Psoas muscle (tissue), 8 donors: ENCODE results near the gene KCTD18. TPM values are rescaled to one million over a fixed set of nuclear protein-coding genes. Genes with fewer than 3 reads are reported as not detected.

ENCODE experiments used
- ATAC-seq, 4 donors: fragments of 200-7000 bp; cut with Tn5 transposase; one replicate each; pipeline ENCODE4 v1.9.1; 2020; ENCODE audit warnings: moderate library complexity in 3 of 4, mild to moderate bottlenecking in 2 of 4
- DNase-seq, 2 donors: peaks; one replicate each; pipeline ENCODE4 v3.0.0-alpha.2; 2020
- H3K27ac ChIP-seq: fragments of 200-600 bp; one replicate; pipeline ENCODE4 v1.8.0; 2022
- H3K27me3 ChIP-seq, 3 donors: fragments of 200-600 bp in 1 of 3; one replicate each; pipeline versions ENCODE4 v1.6.1 to v1.8.0; 2013 to 2022; ENCODE audit warnings: low read length in 2 of 3, mild to moderate bottlenecking in 2 of 3, moderate library complexity in 1 of 3; ENCODE audit not compliant: insufficient read depth in 3 of 3
- H3K36me3 ChIP-seq, 2 donors: fragments of 200-600 bp in 1 of 2; one replicate each; pipeline versions ENCODE4 v1.6.1 to v1.8.0; 2013 to 2022; ENCODE audit warnings: low read depth in 1 of 2, mild to moderate bottlenecking in 1 of 2, moderate library complexity in 1 of 2; ENCODE audit not compliant: insufficient read depth in 1 of 2
- H3K4me1 ChIP-seq: fragments of 200-600 bp; one replicate; pipeline ENCODE4 v1.8.0; 2022
- H3K4me3 ChIP-seq: fragments of 200-600 bp; one replicate; pipeline ENCODE4 v1.8.0; 2022; ENCODE audit warnings: mild to moderate bottlenecking
- H3K9me3 ChIP-seq: fragments of 200-600 bp; one replicate; pipeline ENCODE4 v1.8.0; 2022
- WGBS, 3 donors: extraction: QIAGEN DNeasy Blood & Tissue Kit; methylation state at CpG; one replicate each; pipeline versions ENCODE4 v1.1.6 to v1.1.7; 2013; 5-methylcytosine and 5-hydroxymethylcytosine counted together
- intact Hi-C, 2 donors: fragments of 100-400 bp; cut with DNase I; formaldehyde crosslinking; loops; one replicate each; pipeline versions ENCODE4 v1.11.0 to v1.14.2; 2022
- polyA plus RNA-seq, 3 donors: library from polyadenylated mRNA; stranded (reverse); fragments of 200-250 nt; gene quantifications; one replicate each; pipeline ENCODE4 v1.2.3, GENCODE V29; 2013
- total RNA-seq, 4 donors: library from RNA; stranded (reverse); fragmentation: NEBNext Ultra II Directional in 2 of 4; extraction: Animal tissue kit (Norgen Biotek cat#: 25700) in 2 of 4; gene quantifications; one replicate each; pipeline versions ENCODE4 v1.2.1 to v1.2.4, GENCODE V29; 2021 to 2023
- TF ChIP-seq, protein P1 (sequence below): fragments of 200-600 bp; IDR thresholded peaks from one replicate; pipeline ENCODE4 v1.8.0; 2022; ENCODE audit warnings: antibody characterized with exemption
- donor health status: healthy with polysubstance abuse.
- donor health status: DM: no; HTN: no; CAD: no; lungs with moderate emphysema.
- donor health status: Bipolar disorder and iron deficiency.
- donor health status: healthy.
- donor health status: DM: yes; HTN: yes; CAD: no.
- donor health status: DM: no; HTN: no; CAD: no.
- donor health status: DM: no; HTN: no; CAD: no.
- donor health status: DM: yes; HTN: yes; CAD: no.

The KCTD18 gene
- total and polyA plus RNA-seq, 7 donors: 7.1 to 24.0 (median 10.3) TPM

DNA sequence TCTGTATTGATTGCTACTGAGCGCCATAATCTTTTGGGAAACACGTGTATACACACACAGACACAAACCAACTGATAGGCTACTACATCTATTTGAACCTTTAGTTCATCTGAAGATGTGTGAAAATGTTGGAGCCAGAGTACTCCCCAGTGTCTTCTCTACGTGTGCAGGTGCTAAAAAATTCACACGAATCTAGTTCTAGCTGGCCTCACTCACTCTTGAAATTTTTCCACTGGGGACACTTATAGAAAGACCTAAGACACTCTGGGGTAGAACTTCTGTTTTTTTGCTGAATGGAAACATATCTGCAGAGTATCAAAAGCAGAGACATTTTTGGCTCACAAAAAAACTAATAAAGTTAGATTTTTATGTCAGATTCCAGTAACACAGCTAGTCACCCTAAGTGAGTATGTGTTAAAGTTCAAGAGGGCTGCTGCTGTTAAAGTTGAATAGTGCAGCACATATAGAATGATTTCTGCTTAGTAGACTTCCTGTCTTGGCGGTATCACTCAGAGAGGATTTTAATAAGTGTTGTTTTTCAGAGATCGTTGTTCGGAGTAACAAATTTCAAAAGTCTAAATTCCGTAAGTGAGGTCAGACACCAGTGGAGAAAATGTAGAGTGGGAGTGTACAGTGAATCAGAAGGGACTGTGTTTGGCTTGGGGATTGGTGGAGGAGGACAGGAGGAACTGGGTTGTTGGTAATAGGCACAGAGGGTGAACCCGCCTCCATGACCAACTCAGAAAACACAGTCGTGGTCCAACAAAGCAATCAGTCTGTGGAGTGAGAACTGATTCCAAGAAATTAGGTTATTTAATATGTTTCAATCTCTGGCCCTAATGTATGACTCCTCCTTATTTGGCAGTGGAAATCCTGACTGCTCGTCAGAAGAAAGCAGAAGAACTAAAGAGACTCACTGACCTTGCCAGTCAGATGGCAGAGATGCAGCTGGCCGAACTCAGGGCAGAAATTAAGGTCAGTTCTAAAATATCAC is 43.1 kb downstream of the KCTD18 start:
- Histone ChIP-seq H3K4me3 (peak overlapping the region; percentile 0), H3K36me3 (peaks cover 10 to 59% of the 10 kb centered on the region in 2 donors), H3K27me3 (no peaks in the 10 kb centered on the region), H3K4me1 (peaks cover 4% of the 10 kb centered on the region), H3K27ac (peak overlapping the region; percentile 20), H3K9me3 (no peaks in the 10 kb centered on the region)
- peak; percentile 83 to 92 (median 86) for ATAC-seq
- intact Hi-C loops: loop anchor here in 1 of 2 donors (10.0 kb wide), 1 partner anchor 162 kb away; the partner anchor contains the start of gene SPATS2L
- TF ChIP-seq, protein P1, sequence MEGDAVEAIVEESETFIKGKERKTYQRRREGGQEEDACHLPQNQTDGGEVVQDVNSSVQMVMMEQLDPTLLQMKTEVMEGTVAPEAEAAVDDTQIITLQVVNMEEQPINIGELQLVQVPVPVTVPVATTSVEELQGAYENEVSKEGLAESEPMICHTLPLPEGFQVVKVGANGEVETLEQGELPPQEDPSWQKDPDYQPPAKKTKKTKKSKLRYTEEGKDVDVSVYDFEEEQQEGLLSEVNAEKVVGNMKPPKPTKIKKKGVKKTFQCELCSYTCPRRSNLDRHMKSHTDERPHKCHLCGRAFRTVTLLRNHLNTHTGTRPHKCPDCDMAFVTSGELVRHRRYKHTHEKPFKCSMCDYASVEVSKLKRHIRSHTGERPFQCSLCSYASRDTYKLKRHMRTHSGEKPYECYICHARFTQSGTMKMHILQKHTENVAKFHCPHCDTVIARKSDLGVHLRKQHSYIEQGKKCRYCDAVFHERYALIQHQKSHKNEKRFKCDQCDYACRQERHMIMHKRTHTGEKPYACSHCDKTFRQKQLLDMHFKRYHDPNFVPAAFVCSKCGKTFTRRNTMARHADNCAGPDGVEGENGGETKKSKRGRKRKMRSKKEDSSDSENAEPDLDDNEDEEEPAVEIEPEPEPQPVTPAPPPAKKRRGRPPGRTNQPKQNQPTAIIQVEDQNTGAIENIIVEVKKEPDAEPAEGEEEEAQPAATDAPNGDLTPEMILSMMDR: no peak
- WGBS, 3 donors: 30 to 44% (median 33%) methylated on average over 12 of the region's 12 CpGs
- peak; percentile 52 to 56 for DNase-seq

DNA sequence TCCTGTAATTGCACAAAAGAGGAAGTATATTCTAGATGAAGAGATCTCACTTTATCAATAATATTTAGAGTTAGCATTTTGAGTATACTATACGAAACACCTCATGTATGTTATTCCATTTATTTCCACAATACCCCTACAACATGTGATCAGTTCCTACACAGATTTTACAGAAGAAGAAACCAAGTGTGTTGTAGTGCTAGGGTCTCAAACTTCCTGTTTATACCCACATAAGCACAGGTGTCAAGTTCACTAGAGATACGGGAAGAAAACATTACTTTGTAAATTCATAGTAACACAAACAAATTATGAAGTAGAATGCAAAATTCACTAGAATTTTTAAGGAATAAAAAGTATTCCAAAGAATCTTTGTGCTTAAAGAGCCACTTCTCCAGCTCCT is 46.4 kb downstream of the KCTD18 start:
- DNase-seq: no peak
- 86 to 92% (median 87%) methylated on average over 2 of the region's 2 CpGs for WGBS, 3 donors

DNA sequence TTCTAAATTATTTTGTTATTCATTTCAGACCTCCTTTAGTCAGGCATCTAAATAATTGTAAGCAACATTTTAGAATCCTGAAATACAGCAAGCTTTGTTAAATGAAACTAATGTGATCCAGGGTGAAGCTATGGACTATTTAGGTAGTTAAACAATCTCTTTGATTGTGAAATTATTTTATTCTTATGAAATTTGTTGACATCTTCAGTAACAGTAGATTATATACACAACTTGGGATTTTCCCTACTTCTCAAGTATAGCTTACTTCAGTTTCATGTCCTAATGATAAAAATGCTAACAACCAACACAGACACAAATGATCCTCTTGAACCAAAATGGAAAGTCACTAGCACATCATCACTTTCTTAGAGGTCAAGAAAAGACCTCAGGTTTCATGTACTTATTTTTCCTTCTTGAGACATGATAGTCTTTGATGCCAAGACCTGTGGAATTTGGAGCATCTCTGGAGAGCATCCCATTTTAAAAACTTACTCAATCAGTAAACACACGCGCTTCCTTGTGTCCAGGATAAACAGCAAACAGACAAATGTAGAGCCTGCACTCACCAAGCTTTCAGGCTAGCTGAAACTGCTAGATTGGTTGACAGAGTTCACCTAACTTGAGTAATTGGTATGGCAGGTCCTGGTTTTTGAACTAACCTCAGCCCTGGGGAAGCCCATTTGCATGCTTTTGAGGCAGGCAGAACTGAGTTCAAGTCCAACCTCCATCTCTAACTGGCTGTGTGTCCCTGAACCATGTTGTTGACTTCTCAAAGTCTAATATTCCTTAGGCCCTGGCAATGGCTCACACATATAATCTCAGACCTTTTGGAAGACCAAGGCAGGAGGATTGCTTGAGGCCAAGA is 47.8 kb downstream of the KCTD18 start:
- TF ChIP-seq, protein P1: no peak
- no peaks in the 10 kb centered on the region for H3K9me3 ChIP-seq
- intact Hi-C loops: loop anchor here in 1 of 2 donors (10.0 kb wide), 1 partner anchor 157 kb away; the partner anchor contains the start of gene SPATS2L
- peaks cover 2 to 33% of the 10 kb centered on the region in 2 donors for H3K36me3 ChIP-seq
- H3K4me3 ChIP-seq: no peak overlapping the region
- no peaks in the 10 kb centered on the region for H3K27me3 ChIP-seq
- no peak overlapping the region for H3K27ac ChIP-seq
- WGBS, 3 donors: 70 to 87% (median 78%) methylated on average over 2 of the region's 2 CpGs
- no peak for DNase-seq
- H3K4me1 ChIP-seq: peaks cover 4% of the 10 kb centered on the region
- ATAC-seq: no peak

More for the DNA sequence above, 46.4 kb downstream of the KCTD18 start:
- intact Hi-C loops: loop anchor here in 1 of 2 donors (10.0 kb wide), 1 partner anchor 159 kb away; the partner anchor contains the start of gene SPATS2L
- Histone ChIP-seq H3K27me3 (no peaks in the 10 kb centered on the region), H3K9me3 (no peaks in the 10 kb centered on the region), H3K36me3 (peaks cover 7 to 43% of the 10 kb centered on the region in 2 donors), H3K4me3 (no peak overlapping the region), H3K27ac (no peak overlapping the region), H3K4me1 (peaks cover 4% of the 10 kb centered on the region)
- TF ChIP-seq, protein P1: no peak
- ATAC-seq: no peak

DNA sequence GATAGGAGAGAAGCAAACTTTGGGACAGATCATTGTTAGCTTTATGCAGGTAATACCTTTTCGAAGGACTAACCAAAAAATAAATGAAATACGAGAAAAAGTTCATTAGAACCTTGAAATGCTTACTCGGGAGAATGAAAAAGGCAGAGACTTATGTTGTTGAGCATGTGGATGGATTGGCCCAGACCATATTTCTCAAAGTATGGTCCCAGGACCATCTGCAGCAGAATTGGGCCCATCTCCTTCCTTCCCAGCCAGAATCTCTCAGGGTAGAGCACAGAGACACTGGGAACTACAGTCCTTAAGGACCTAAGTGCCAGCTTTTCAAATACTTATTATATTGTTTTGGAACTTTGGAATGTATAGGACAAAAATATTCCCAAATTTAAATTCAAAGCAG is 50.8 kb downstream of the KCTD18 start:
- H3K27me3 ChIP-seq: no peaks in the 10 kb centered on the region
- 45 to 82% (median 57%) methylated on average over 3 of the region's 3 CpGs for WGBS, 3 donors
- peaks cover 21% of the 10 kb centered on the region for H3K4me1 ChIP-seq
- no peak overlapping the region for H3K27ac ChIP-seq
- ATAC-seq (no peak), DNase-seq (no peak)
- no peak overlapping the region for H3K4me3 ChIP-seq
- TF ChIP-seq, protein P1: no peak
- H3K36me3 ChIP-seq: peaks cover 0 to 33% of the 10 kb centered on the region in 2 donors
- no peaks in the 10 kb centered on the region for H3K9me3 ChIP-seq
- intact Hi-C loops: loop anchor here in 1 of 2 donors (10.0 kb wide), 1 partner anchor 154 kb away; the partner anchor contains the start of gene SPATS2L
